AG04449 (cell line): Measurements from ENCODE around the gene PRMT7.

ENCODE experiments used
- CTCF ChIA-PET: fragments of 350-600 bp; formaldehyde crosslinking; extraction: SDS; loops from one replicate; lab custom pipeline; 2021; ENCODE audit warnings: antibody characterized with exemption; lab: Yijun Ruan, JAX
- POLR2A ChIA-PET: fragments of 400-600, 350-600 bp; formaldehyde crosslinking; extraction: SDS; loops from one replicate; lab custom pipeline; 2020; ENCODE audit warnings: antibody characterized with exemption, inconsistent platforms; lab: Yijun Ruan, JAX
- DNase-seq: peaks from one replicate; pipeline ENCODE4 v3.0.0-alpha.2; 2010; ENCODE audit warnings: low read depth, low spot score
- H3K4me3 ChIP-seq: 2 replicates; pipeline ENCODE4 v1.5.1; 2011; ENCODE audit warnings: low read depth, mild to moderate bottlenecking, control low read depth, low read length
- TF ChIP-seq, protein P1 (sequence below): IDR thresholded peaks from one replicate; pipeline ENCODE4 v1.5.1; 2011; ENCODE audit warnings: mild to moderate bottlenecking, moderate library complexity, low read length, control low read depth, inconsistent platforms; ENCODE audit not compliant: insufficient read depth; ENCODE audit errors: missing control alignments

The PRMT7 gene

DNA sequence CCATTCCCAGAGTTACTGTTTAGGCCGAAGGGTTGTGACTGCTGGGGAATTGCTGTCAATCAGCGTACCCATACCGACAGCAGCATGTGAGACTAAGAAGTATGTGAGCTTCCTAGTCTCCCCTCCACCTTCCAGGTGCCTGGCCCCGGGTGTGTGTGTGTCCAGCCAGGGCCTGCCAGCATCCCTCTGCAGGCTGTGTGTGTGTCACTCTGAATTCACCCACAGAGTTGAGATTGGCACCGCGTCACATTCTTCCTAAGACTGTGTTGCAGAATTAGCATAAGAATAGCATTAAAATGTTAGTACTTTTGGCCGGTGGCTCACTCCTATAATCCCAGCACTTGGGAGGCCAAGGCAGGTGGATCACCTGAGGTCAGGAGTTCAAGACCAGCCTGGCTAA is 31.8 kb downstream of the PRMT7 start:
- no peak for DNase-seq
- TF ChIP-seq, protein P1, sequence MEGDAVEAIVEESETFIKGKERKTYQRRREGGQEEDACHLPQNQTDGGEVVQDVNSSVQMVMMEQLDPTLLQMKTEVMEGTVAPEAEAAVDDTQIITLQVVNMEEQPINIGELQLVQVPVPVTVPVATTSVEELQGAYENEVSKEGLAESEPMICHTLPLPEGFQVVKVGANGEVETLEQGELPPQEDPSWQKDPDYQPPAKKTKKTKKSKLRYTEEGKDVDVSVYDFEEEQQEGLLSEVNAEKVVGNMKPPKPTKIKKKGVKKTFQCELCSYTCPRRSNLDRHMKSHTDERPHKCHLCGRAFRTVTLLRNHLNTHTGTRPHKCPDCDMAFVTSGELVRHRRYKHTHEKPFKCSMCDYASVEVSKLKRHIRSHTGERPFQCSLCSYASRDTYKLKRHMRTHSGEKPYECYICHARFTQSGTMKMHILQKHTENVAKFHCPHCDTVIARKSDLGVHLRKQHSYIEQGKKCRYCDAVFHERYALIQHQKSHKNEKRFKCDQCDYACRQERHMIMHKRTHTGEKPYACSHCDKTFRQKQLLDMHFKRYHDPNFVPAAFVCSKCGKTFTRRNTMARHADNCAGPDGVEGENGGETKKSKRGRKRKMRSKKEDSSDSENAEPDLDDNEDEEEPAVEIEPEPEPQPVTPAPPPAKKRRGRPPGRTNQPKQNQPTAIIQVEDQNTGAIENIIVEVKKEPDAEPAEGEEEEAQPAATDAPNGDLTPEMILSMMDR = no peak
- CTCF ChIA-PET = interaction anchor here (0.7 to 1.4 kb wide), 3 partner anchors 13 to 81 kb away, joined by 3 to 5 read pairs (median 3); no protein-coding TSS in a partner anchor
- no peak overlapping the region for H3K4me3 ChIP-seq
- POLR2A ChIA-PET = no interaction called here

DNA sequence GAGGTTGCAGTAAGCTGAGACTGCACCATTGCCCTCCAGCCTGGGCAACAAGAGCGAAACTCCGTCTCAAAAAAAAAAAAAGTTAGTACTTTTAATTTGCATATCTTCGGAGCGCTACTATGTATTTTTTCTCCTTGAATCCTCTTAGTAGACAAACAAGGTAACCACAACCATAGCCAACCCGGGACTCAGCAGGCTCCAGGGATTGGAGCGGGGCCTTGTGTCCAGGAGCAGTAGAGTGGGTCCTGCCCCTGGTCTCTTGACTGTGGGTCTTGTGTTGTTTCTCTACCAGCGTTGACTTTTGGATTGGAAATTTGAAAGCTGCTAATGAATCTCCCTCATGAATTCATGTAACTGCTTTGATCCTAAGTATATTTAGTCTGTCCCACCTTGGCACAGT is 32.3 kb downstream of the PRMT7 start:
- DNase-seq = no peak
- TF ChIP-seq, protein P1 = no peak
- CTCF ChIA-PET = interaction anchor here (0.7 to 1.4 kb wide), 3 partner anchors 13 to 81 kb away, joined by 3 to 5 read pairs (median 3); no protein-coding TSS in a partner anchor
- H3K4me3 ChIP-seq = no peak overlapping the region
- POLR2A ChIA-PET = no interaction called here

DNA sequence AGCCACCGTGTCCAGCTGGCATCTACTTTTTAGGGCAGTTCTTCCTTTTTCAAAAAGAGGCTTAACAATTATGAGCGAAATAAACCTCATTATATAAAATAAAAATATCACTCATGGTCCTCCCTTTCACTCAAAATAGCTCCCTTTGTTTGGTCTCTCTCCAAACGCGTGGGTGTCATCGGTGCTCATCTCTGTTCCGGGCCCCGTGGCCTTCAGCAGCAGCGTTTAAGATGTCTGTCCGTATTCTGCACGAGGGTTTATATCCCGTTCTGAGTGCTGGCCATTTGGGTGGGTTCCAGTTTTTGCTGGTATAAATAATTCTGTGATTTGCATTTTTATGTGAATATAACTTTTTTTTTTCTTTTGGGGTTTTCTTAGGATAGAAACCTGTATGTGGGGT is 33.4 kb downstream of the PRMT7 start:
- ChIA-PET POLR2A (no interaction called here), CTCF (interaction anchor here (1.0 to 2.1 kb wide), 3 partner anchors 12 to 67 kb away, joined by 3 to 8 read pairs (median 4); no protein-coding TSS in a partner anchor)
- no peak overlapping the region for H3K4me3 ChIP-seq
- no peak for DNase-seq
- TF ChIP-seq, protein P1 = no peak

DNA sequence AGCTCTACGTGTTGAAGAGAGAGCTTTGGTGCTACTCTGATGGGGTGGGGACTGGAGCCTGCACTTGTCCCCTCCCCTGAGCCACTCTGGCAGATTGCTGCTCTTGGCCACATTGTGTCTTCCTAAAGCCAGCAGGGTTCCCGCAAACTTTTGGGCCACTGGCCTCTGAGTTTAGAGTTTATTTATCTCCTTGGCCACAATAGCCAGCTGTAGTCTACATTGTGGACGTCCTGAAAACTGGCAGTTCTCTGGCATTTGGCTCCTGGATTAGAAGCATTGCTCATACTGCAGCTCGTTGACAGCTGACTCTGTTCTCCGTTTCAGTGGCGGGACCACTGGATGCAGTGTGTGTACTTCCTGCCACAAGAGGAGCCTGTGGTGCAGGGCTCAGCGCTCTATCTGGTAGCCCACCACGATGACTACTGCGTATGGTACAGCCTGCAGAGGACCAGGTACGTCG is 34.6 kb downstream of the PRMT7 start:
- CTCF ChIA-PET = interaction anchor here (2.1 kb wide), 1 partner anchor 16 kb away, joined by 8 read pairs; no protein-coding TSS in a partner anchor
- POLR2A ChIA-PET = no interaction called here
- TF ChIP-seq, protein P1 = no peak
- DNase-seq = no peak
- H3K4me3 ChIP-seq = no peak overlapping the region

DNA sequence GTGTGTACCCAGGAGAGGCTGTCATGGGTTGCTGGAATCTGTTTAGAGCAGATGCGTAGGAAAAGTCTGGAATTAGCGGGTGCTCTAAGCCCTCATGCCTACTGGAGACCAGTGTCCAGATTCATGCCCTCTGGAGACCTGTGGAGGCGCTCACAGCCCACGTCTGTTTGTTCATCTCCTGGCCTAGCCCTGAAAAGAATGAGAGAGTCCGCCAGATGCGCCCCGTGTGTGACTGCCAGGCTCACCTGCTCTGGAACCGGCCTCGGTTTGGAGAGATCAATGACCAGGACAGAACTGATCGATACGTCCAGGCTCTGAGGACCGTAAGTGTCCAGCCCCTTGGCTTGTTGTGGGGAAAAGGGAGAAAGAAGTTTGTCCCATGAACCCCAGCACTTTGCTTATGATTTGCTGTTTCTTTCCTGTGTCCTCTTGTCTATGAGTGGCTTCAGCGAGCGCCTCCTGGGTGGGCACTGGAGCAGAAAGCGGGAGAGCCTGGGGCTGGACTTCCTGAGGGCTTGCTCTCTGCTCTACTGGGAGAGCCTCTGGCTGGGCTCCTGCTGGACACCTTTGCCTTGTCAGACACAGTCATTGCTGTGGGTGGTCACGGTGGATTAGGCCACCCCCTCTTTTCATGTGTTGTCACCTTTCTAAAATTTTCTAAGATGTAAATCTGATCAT is 35.3 kb downstream of the PRMT7 start:
- TF ChIP-seq, protein P1 = no peak
- H3K4me3 ChIP-seq = no peak overlapping the region
- no peak for DNase-seq
- ChIA-PET POLR2A (no interaction called here), CTCF (interaction anchor here (2.1 kb wide), 1 partner anchor 17 kb away, joined by 8 read pairs; no protein-coding TSS in a partner anchor)

DNA sequence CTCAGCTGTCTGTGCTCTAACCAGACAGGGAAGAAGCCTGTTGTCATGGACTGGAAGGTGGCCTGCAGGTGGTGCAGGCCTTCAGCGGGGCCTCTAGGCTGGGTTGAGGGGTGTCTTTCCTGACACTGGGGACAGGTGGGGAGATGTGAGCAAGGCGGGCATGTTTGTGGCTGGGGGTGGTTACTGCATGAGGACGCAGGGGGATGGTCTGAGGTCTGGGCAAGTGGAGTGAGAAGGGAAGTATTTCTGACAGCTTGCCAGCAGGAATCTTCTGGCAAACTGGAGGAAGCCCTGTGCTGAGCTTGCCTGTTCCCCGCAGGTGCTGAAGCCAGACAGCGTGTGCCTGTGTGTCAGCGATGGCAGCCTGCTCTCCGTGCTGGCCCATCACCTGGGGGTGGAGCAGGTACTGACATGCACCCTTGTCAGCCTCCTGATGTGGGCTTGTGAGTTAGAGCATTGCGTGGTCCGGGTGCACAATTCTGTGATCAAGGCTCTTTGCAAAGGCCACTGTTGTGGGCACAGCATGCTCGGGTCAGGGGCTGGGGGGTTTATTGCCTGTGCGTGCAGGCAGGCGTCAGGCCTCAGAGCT is 36.2 kb downstream of the PRMT7 start:
- ChIA-PET CTCF (no interaction called here), POLR2A (no interaction called here)
- TF ChIP-seq, protein P1 = no peak
- H3K4me3 ChIP-seq = no peak overlapping the region
- no peak for DNase-seq
